ENCODE data around the gene ASPDH. TPM values are rescaled to one million over a fixed set of nuclear protein-coding genes. Genes with fewer than 3 reads are reported as not detected.

The ASPDH gene
- total and polyA plus RNA-seq, 2 of the 4 experiments (the other 2 are of a cell fraction) = not detected

DNA sequence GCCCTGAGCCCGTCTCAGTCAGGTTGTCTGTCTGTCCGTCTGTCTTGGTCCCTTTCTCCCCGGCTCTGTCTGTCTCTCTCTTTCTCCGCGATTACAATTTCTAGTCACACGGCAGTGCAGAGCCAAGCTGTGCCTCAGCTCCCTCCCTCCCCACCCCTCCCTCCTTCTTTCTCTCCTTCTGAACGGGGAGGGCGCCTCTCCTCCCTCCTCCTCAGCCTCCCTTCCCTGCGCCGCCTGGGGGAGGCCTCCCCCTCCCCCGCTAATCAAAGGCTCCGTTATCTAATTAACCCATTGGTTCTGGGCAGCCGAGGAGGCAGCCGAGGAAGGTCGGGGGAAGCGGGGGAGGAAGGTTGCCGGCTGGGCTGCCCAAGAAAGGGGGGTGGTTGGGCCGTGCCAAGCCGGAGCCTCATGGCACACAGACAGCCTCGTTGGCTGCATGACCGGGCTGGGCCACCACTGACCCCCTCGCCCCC lies 38.0 kb upstream of the ASPDH start:
- 0% methylated on average over 5 of the region's 22 CpGs; no CpG with 5 or more reads in 1 of the 2 experiments for WGBS, 2 experiments (ENCODE audit: extremely low coverage in 2 of 2, insufficient read length in 1 of 2)
- POLR2A ChIA-PET (ENCODE audit: unreplicated experiment) = no interaction called here
- H2AFZ ChIP-seq (replicated peaks; ENCODE audit: low read length, poor library complexity) = no peak overlapping the region
- intact Hi-C loops (cut with micrococcal nuclease) = no loop called here
- CTCF ChIA-PET = no interaction called here
- H3K4me2 ChIP-seq (ENCODE audit: low read depth, low read length) = no peak overlapping the region
- no peak overlapping the region for H2BK5ac ChIP-seq (ENCODE audit: low read depth, low read length, poor library complexity, severe bottlenecking)
- H4K5ac ChIP-seq (ENCODE audit: low read depth, low read length) = no peak overlapping the region
- no peak overlapping the region for H2AK5ac ChIP-seq (ENCODE audit: low read depth, low read length)
- H3K4me3 ChIP-seq (ENCODE audit: insufficient read depth, low read depth, low read length) = no peak overlapping the region
- H2AK9ac ChIP-seq (replicated peaks; ENCODE audit: low read depth, low read length, poor library complexity) = no peak overlapping the region
- H3K9me3 ChIP-seq (ENCODE audit: control insufficient read depth, insufficient read depth, low read length) = no peaks in the 10 kb centered on the region
- ATAC-seq (ENCODE audit: low read depth) (no peak), DNase-seq (no peak)
- H3K14ac ChIP-seq (replicated peaks; ENCODE audit: low read depth, low read length) = no peak overlapping the region
- in situ Hi-C loops (cut with MboI; ENCODE audit: low sequenced_read_pairs) = no loop called here
- H2BK20ac ChIP-seq (ENCODE audit: low read depth, low read length) = no peak overlapping the region
- H3K27me3 ChIP-seq (ENCODE audit: control insufficient read depth, insufficient read depth, low read length) = peaks cover 35% of the 10 kb centered on the region
- H3K9me1 ChIP-seq (ENCODE audit: insufficient read depth, low read length) = no peaks in the 10 kb centered on the region
- no peak overlapping the region for H3K18ac ChIP-seq (ENCODE audit: low read depth, low read length)
- H2BK120ac ChIP-seq (ENCODE audit: low read depth, low read length) = no peak overlapping the region
- no peaks in the 10 kb centered on the region for H3K36me3 ChIP-seq (ENCODE audit: control insufficient read depth, insufficient read depth, low read length)
- H3K9ac ChIP-seq (ENCODE audit: low read depth, low read length) = no peak overlapping the region
- no peak overlapping the region for H4K8ac ChIP-seq (ENCODE audit: low read depth in 2 of 2, low read length in 2 of 2)
- no TSS peak for BruUV-seq (replicated peaks)
- H3K79me1 ChIP-seq (ENCODE audit: low read depth in 1 of 2, low read length in 2 of 2) = no peaks in the 10 kb centered on the region
- H3K23ac ChIP-seq (ENCODE audit: low read depth, low read length) = no peak overlapping the region
- no peak overlapping the region for H4K91ac ChIP-seq (ENCODE audit: insufficient read depth, low read depth, low read length)
- no peaks in the 10 kb centered on the region; the same call in 1 of the 2 replicates for H3K4me1 ChIP-seq (ENCODE audit: control insufficient read depth, insufficient read depth, low read length)
- H4K20me1 ChIP-seq (ENCODE audit: insufficient read depth, low read length) = no peaks in the 10 kb centered on the region
- H3K4ac ChIP-seq (ENCODE audit: low read depth, low read length) = no peak overlapping the region
- no peak overlapping the region for H2BK15ac ChIP-seq (ENCODE audit: low read depth, low read length)
- H3K56ac ChIP-seq (ENCODE audit: extremely low read depth, insufficient read depth, low read length) = no peak overlapping the region
- no peak overlapping the region for H3K27ac ChIP-seq (ENCODE audit: insufficient read depth, low read length)
- TF ChIP-seq MAFK (IDR thresholded peaks at IDR 0.05; ENCODE audit: low read depth, low read length) (no peak), POLR2A (IDR thresholded peaks at IDR 0.05; ENCODE audit: low read depth, low read length) (no peak), CEBPB (IDR thresholded peaks at IDR 0.05; ENCODE audit: low read depth, low read length) (no peak), MAZ (IDR thresholded peaks at IDR 0.05; ENCODE audit: borderline replicate concordance, low read depth, low read length) (no peak), FOS (IDR thresholded peaks at IDR 0.05; ENCODE audit: low read depth, low read length) (no peak), SMC3 (IDR thresholded peaks at IDR 0.05; ENCODE audit: low read depth, low read length) (no peak), RCOR1 (IDR thresholded peaks at IDR 0.05; ENCODE audit: insufficient replicate concordance, low read length) (no peak), NFE2L2 (IDR thresholded peaks at IDR 0.05; ENCODE audit: low read depth, low read length) (no peak), CHD1 (IDR thresholded peaks at IDR 0.05; ENCODE audit: low read depth, low read length) (no peak), RFX5 (IDR thresholded peaks at IDR 0.05; ENCODE audit: low read depth, low read length) (no peak), RAD21 (IDR thresholded peaks at IDR 0.05; ENCODE audit: low read length) (no peak), BHLHE40 (IDR thresholded peaks at IDR 0.05; ENCODE audit: low read depth, low read length) (no peak), MXI1 (IDR thresholded peaks at IDR 0.05; ENCODE audit: borderline replicate concordance, low read depth, low read length) (no peak)
- TF ChIP-seq, protein P1, sequence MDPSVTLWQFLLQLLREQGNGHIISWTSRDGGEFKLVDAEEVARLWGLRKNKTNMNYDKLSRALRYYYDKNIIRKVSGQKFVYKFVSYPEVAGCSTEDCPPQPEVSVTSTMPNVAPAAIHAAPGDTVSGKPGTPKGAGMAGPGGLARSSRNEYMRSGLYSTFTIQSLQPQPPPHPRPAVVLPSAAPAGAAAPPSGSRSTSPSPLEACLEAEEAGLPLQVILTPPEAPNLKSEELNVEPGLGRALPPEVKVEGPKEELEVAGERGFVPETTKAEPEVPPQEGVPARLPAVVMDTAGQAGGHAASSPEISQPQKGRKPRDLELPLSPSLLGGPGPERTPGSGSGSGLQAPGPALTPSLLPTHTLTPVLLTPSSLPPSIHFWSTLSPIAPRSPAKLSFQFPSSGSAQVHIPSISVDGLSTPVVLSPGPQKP (IDR thresholded peaks at IDR 0.05; ENCODE audit: borderline replicate concordance, low read depth, low read length) = no peak
- TF ChIP-seq, protein P2, sequence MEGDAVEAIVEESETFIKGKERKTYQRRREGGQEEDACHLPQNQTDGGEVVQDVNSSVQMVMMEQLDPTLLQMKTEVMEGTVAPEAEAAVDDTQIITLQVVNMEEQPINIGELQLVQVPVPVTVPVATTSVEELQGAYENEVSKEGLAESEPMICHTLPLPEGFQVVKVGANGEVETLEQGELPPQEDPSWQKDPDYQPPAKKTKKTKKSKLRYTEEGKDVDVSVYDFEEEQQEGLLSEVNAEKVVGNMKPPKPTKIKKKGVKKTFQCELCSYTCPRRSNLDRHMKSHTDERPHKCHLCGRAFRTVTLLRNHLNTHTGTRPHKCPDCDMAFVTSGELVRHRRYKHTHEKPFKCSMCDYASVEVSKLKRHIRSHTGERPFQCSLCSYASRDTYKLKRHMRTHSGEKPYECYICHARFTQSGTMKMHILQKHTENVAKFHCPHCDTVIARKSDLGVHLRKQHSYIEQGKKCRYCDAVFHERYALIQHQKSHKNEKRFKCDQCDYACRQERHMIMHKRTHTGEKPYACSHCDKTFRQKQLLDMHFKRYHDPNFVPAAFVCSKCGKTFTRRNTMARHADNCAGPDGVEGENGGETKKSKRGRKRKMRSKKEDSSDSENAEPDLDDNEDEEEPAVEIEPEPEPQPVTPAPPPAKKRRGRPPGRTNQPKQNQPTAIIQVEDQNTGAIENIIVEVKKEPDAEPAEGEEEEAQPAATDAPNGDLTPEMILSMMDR (conservative IDR thresholded peaks at IDR 0.05; ENCODE audit: low read depth, low read length) = no peak
- TF ChIP-seq, protein P3, sequence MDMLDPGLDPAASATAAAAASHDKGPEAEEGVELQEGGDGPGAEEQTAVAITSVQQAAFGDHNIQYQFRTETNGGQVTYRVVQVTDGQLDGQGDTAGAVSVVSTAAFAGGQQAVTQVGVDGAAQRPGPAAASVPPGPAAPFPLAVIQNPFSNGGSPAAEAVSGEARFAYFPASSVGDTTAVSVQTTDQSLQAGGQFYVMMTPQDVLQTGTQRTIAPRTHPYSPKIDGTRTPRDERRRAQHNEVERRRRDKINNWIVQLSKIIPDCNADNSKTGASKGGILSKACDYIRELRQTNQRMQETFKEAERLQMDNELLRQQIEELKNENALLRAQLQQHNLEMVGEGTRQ (IDR thresholded peaks at IDR 0.05; ENCODE audit: low read depth, low read length) = no peak
- dilution Hi-C loops (cut with HindIII; ENCODE audit: low sequenced_read_pairs, unreplicated experiment) = no loop called here
